IMR-90 (cell line): ENCODE results near the gene POR. TPM values are rescaled to one million over a fixed set of nuclear protein-coding genes. Genes with fewer than 3 reads are reported as not detected.

Experiments
- ATAC-seq: fragments of 200-7000 bp; cut with Tn5 transposase; 2 replicates; pipeline ENCODE4 v1.9.1; 2020; ENCODE audit warnings: low read depth, mild to moderate bottlenecking, moderate library complexity
- BruUV-seq: library from RNA; stranded (reverse); fragments of 400-500 nt; replicated peaks from 2 replicates; lab custom pipeline; 2021; lab: Mats Ljungman, UMichigan
- CTCF ChIA-PET: fragments of 300-600 bp; formaldehyde crosslinking; extraction: SDS; loops from one replicate; lab custom pipeline; 2021; ENCODE audit warnings: antibody characterized with exemption; lab: Yijun Ruan, JAX
- POLR2A ChIA-PET: fragments of 300-600 bp; sonication (Branson Sonifier 250); formaldehyde crosslinking; loops from one replicate; lab custom pipeline; 2022; ENCODE audit warnings: antibody characterized with exemption; ENCODE audit not compliant: unreplicated experiment; lab: Charles Lee
- DNase-seq: peaks from one replicate; pipeline ENCODE4 v3.0.0; 2013
- H2AFZ ChIP-seq: replicated peaks from 2 replicates; pipeline ENCODE3; 2013; ENCODE audit warnings: low read length, mild to moderate bottlenecking; ENCODE audit not compliant: poor library complexity
- H2AK5ac ChIP-seq: 2 replicates; pipeline ENCODE4 v1.6.1; 2013; ENCODE audit warnings: low read depth, low read length, inconsistent platforms
- H2AK9ac ChIP-seq: replicated peaks from 2 replicates; pipeline ENCODE3; 2013; ENCODE audit warnings: mild to moderate bottlenecking, low read depth, low read length, moderate library complexity; ENCODE audit not compliant: poor library complexity
- H2BK120ac ChIP-seq: 2 replicates; pipeline ENCODE4 v1.6.1; 2013; ENCODE audit warnings: low read depth, low read length, inconsistent platforms
- H2BK15ac ChIP-seq: 3 replicates; pipeline ENCODE4 v1.6.1; 2013; ENCODE audit warnings: low read depth, low read length, inconsistent platforms
- H2BK20ac ChIP-seq: 2 replicates; pipeline ENCODE4 v1.6.1; 2013; ENCODE audit warnings: low read depth, mild to moderate bottlenecking, inconsistent platforms, low read length, moderate library complexity
- H2BK5ac ChIP-seq: 2 replicates; pipeline ENCODE4 v1.6.1; 2013; ENCODE audit warnings: mild to moderate bottlenecking, low read depth, low read length, inconsistent platforms; ENCODE audit not compliant: poor library complexity, severe bottlenecking
- H3K14ac ChIP-seq: replicated peaks from 2 replicates; pipeline ENCODE4 v1.6.1; 2013; ENCODE audit warnings: low read depth, low read length, inconsistent platforms
- H3K18ac ChIP-seq: 2 replicates; pipeline ENCODE4 v1.6.1; 2013; ENCODE audit warnings: low read depth, low read length, control low read depth
- H3K23ac ChIP-seq: 2 replicates; pipeline ENCODE4 v1.6.1; 2013; ENCODE audit warnings: low read depth, low read length, inconsistent platforms
- H3K27ac ChIP-seq: 2 replicates; pipeline ENCODE4 v1.5.1; 2013; ENCODE audit warnings: mild to moderate bottlenecking, control low read depth, low read length; ENCODE audit not compliant: insufficient read depth
- H3K27me3 ChIP-seq: 2 replicates; pipeline ENCODE4 v1.6.1; 2013; ENCODE audit warnings: low read length; ENCODE audit not compliant: control insufficient read depth, insufficient read depth
- H3K36me3 ChIP-seq: 2 replicates; pipeline ENCODE4 v1.6.1; 2013; ENCODE audit warnings: low read length, mixed read lengths; ENCODE audit not compliant: control insufficient read depth, insufficient read depth
- H3K4ac ChIP-seq: 2 replicates; pipeline ENCODE4 v1.6.1; 2013; ENCODE audit warnings: low read depth, low read length, inconsistent platforms
- H3K4me1 ChIP-seq: 2 replicates; pipeline ENCODE4 v1.6.1; 2013; ENCODE audit warnings: low read length, mixed read lengths; ENCODE audit not compliant: control insufficient read depth, insufficient read depth
- H3K4me2 ChIP-seq: 2 replicates; pipeline ENCODE4 v1.6.1; 2013; ENCODE audit warnings: low read depth, mild to moderate bottlenecking, control low read depth, low read length, moderate library complexity
- H3K4me3 ChIP-seq: 2 replicates; pipeline ENCODE4 v1.5.1; 2013; ENCODE audit warnings: low read depth, mild to moderate bottlenecking, control low read depth, low read length, moderate library complexity; ENCODE audit not compliant: insufficient read depth
- H3K56ac ChIP-seq: 2 replicates; pipeline ENCODE4 v1.6.1; 2013; ENCODE audit warnings: low read length, inconsistent platforms; ENCODE audit not compliant: insufficient read depth; ENCODE audit errors: extremely low read depth
- H3K79me1 ChIP-seq, 2 experiments: 2 replicates each; pipeline ENCODE4 v1.6.1; 2013; ENCODE audit warnings: low read length in 2 of 2, inconsistent platforms in 1 of 2, low read depth in 1 of 2
- H3K9ac ChIP-seq: 2 replicates; pipeline ENCODE4 v1.6.1; 2013; ENCODE audit warnings: low read depth, low read length, control low read depth
- H3K9me1 ChIP-seq: 2 replicates; pipeline ENCODE4 v1.6.1; 2013; ENCODE audit warnings: low read length, inconsistent platforms; ENCODE audit not compliant: insufficient read depth
- H3K9me3 ChIP-seq: 2 replicates; pipeline ENCODE4 v1.6.1; 2013; ENCODE audit warnings: low read length; ENCODE audit not compliant: control insufficient read depth, insufficient read depth
- H4K20me1 ChIP-seq: 2 replicates; pipeline ENCODE4 v1.6.1; 2013; ENCODE audit warnings: low read length, inconsistent platforms; ENCODE audit not compliant: insufficient read depth
- H4K5ac ChIP-seq: 2 replicates; pipeline ENCODE4 v1.6.1; 2013; ENCODE audit warnings: mild to moderate bottlenecking, low read depth, low read length, control low read depth
- H4K8ac ChIP-seq, 2 experiments: 2 replicates each; pipeline ENCODE4 v1.6.1; 2013; ENCODE audit warnings: low read depth in 2 of 2, low read length in 2 of 2, control low read depth in 1 of 2, inconsistent platforms in 1 of 2
- H4K91ac ChIP-seq: 2 replicates; pipeline ENCODE4 v1.6.1; 2013; ENCODE audit warnings: low read depth, low read length, inconsistent platforms; ENCODE audit not compliant: insufficient read depth
- BHLHE40 ChIP-seq: fragments of 150-350 bp; IDR thresholded peaks from 2 replicates; pipeline ENCODE4 v1.6.1; 2016; ENCODE audit warnings: mild to moderate bottlenecking, low read depth, low read length
- CEBPB ChIP-seq: IDR thresholded peaks from 2 replicates; pipeline ENCODE4 v1.6.1; 2012; ENCODE audit warnings: low read depth, low read length, improper control_type of control experiment
- CHD1 ChIP-seq: IDR thresholded peaks from 2 replicates; pipeline ENCODE4 v1.6.1; 2012; ENCODE audit warnings: low read depth, low read length, improper control_type of control experiment
- FOS ChIP-seq: fragments of 150-350 bp; IDR thresholded peaks from 2 replicates; pipeline ENCODE4 v1.6.1; 2016; ENCODE audit warnings: low read depth, low read length
- MAFK ChIP-seq: IDR thresholded peaks from 2 replicates; pipeline ENCODE4 v1.6.1; 2012; ENCODE audit warnings: low read depth, low read length, improper control_type of control experiment
- MAZ ChIP-seq: IDR thresholded peaks from 2 replicates; pipeline ENCODE4 v1.6.1; 2012; ENCODE audit warnings: low read depth, mild to moderate bottlenecking, low read length, improper control_type of control experiment, moderate library complexity, borderline replicate concordance
- MXI1 ChIP-seq: IDR thresholded peaks from 2 replicates; pipeline ENCODE4 v1.6.1; 2012; ENCODE audit warnings: low read depth, mild to moderate bottlenecking, low read length, moderate library complexity, borderline replicate concordance
- NFE2L2 ChIP-seq: fragments of 150-350 bp; IDR thresholded peaks from 2 replicates; pipeline ENCODE4 v1.6.1; 2016; ENCODE audit warnings: low read depth, mild to moderate bottlenecking, low read length
- POLR2A ChIP-seq: IDR thresholded peaks from 2 replicates; pipeline ENCODE4 v1.6.1; 2012; ENCODE audit warnings: mild to moderate bottlenecking, low read depth, low read length
- RAD21 ChIP-seq: IDR thresholded peaks from 2 replicates; pipeline ENCODE4 v1.6.1; 2012; ENCODE audit warnings: low read length, improper control_type of control experiment
- RCOR1 ChIP-seq: IDR thresholded peaks from 2 replicates; pipeline ENCODE4 v1.6.1; 2012; ENCODE audit warnings: mild to moderate bottlenecking, low read length, improper control_type of control experiment; ENCODE audit not compliant: insufficient replicate concordance
- RFX5 ChIP-seq: IDR thresholded peaks from 2 replicates; pipeline ENCODE4 v1.8.0; 2012; ENCODE audit warnings: low read depth, mild to moderate bottlenecking, low read length, moderate library complexity
- SMC3 ChIP-seq: fragments of 150-350 bp; IDR thresholded peaks from 2 replicates; pipeline ENCODE4 v1.6.1; 2016; ENCODE audit warnings: low read depth, mild to moderate bottlenecking, antibody characterized with exemption, low read length, moderate library complexity
- WGBS, 2 experiments: methylation state at CpG; one replicate each; pipeline versions ENCODE4 v1.1.5 to v1.1.7; 2013; ENCODE audit warnings: missing lambda C conversion rate in 2 of 2; ENCODE audit not compliant: insufficient read length in 1 of 2; ENCODE audit errors: extremely low coverage in 2 of 2; 5-methylcytosine and 5-hydroxymethylcytosine counted together
- dilution Hi-C: fragments of 300-500 bp; cut with HindIII; formaldehyde crosslinking; loops from one replicate; pipeline ENCODE4 v1.14.3; 2018; ENCODE audit warnings: low sequenced_read_pairs; ENCODE audit not compliant: unreplicated experiment
- in situ Hi-C: fragments of 300-500 bp; cut with MboI; formaldehyde crosslinking; loops from 3 replicates; pipeline ENCODE4 v1.14.3; 2019; ENCODE audit warnings: low sequenced_read_pairs, inconsistent platforms, mixed read lengths
- intact Hi-C: fragments of 100-400 bp; cut with micrococcal nuclease; formaldehyde crosslinking; loops from 2 replicates; pipeline ENCODE4 v1.10.0; 2022
- polyA plus RNA-seq, 3 experiments: library from polyadenylated mRNA; depleted of rRNA; stranded (reverse); fragments of >200 nt; gene quantifications; 2 replicates each; pipeline ENCODE4 v1.2.3, GENCODE V29; 2012; ENCODE audit warnings: low replicate concordance in 1 of 3
- total RNA-seq: library from RNA; depleted of rRNA; stranded (reverse); fragments of >200 nt; gene quantifications from 2 replicates; pipeline ENCODE4 v1.2.3, GENCODE V29; 2012
- TF ChIP-seq, protein P1 (sequence below): fragments of 150-350 bp; IDR thresholded peaks from 2 replicates; pipeline ENCODE4 v1.6.1; 2016; ENCODE audit warnings: low read depth, mild to moderate bottlenecking, low read length, moderate library complexity, borderline replicate concordance
- TF ChIP-seq, protein P2 (sequence below): conservative IDR thresholded peaks from 2 replicates; pipeline ENCODE4 v1.5.1; 2012; ENCODE audit warnings: mild to moderate bottlenecking, low read depth, low read length, improper control_type of control experiment
- TF ChIP-seq, protein P3 (sequence below): fragments of 150-350 bp; IDR thresholded peaks from 2 replicates; pipeline ENCODE4 v1.6.1; 2017; ENCODE audit warnings: mild to moderate bottlenecking, antibody characterized with exemption, low read length, low read depth

POR gene
- total and polyA plus RNA-seq, 2 of the 4 experiments (the other 2 are of a cell fraction), result 25.5 to 42.2 TPM

DNA sequence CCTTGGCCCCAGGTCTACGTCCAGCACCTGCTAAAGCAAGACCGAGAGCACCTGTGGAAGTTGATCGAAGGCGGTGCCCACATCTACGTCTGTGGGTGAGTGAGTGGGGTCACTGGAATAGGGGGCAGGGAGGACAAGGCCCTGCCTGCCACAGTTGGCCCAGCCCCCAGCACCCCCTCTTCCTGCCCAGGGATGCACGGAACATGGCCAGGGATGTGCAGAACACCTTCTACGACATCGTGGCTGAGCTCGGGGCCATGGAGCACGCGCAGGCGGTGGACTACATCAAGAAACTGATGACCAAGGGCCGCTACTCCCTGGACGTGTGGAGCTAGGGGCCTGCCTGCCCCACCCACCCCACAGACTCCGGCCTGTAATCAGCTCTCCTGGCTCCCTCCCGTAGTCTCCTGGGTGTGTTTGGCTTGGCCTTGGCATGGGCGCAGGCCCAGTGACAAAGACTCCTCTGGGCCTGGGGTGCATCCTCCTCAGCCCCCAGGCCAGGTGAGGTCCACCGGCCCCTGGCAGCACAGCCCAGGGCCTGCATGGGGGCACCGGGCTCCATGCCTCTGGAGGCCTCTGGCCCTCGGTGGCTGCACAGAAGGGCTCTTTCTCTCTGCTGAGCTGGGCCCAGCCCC, 71.3 kb downstream of the POR start:
- H3K9ac ChIP-seq, result no peak overlapping the region
- H3K4ac ChIP-seq, result no peak overlapping the region
- TF ChIP-seq, protein P1, sequence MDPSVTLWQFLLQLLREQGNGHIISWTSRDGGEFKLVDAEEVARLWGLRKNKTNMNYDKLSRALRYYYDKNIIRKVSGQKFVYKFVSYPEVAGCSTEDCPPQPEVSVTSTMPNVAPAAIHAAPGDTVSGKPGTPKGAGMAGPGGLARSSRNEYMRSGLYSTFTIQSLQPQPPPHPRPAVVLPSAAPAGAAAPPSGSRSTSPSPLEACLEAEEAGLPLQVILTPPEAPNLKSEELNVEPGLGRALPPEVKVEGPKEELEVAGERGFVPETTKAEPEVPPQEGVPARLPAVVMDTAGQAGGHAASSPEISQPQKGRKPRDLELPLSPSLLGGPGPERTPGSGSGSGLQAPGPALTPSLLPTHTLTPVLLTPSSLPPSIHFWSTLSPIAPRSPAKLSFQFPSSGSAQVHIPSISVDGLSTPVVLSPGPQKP, result no peak
- no peak for TF ChIP-seq CHD1
- TF ChIP-seq, protein P2, sequence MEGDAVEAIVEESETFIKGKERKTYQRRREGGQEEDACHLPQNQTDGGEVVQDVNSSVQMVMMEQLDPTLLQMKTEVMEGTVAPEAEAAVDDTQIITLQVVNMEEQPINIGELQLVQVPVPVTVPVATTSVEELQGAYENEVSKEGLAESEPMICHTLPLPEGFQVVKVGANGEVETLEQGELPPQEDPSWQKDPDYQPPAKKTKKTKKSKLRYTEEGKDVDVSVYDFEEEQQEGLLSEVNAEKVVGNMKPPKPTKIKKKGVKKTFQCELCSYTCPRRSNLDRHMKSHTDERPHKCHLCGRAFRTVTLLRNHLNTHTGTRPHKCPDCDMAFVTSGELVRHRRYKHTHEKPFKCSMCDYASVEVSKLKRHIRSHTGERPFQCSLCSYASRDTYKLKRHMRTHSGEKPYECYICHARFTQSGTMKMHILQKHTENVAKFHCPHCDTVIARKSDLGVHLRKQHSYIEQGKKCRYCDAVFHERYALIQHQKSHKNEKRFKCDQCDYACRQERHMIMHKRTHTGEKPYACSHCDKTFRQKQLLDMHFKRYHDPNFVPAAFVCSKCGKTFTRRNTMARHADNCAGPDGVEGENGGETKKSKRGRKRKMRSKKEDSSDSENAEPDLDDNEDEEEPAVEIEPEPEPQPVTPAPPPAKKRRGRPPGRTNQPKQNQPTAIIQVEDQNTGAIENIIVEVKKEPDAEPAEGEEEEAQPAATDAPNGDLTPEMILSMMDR, result no peak
- no peak for TF ChIP-seq RFX5
- no peak for TF ChIP-seq FOS
- TF ChIP-seq CEBPB, result no peak
- TF ChIP-seq MAZ, result no peak
- TF ChIP-seq SMC3, result no peak
- TF ChIP-seq NFE2L2, result no peak
- TF ChIP-seq, protein P3, sequence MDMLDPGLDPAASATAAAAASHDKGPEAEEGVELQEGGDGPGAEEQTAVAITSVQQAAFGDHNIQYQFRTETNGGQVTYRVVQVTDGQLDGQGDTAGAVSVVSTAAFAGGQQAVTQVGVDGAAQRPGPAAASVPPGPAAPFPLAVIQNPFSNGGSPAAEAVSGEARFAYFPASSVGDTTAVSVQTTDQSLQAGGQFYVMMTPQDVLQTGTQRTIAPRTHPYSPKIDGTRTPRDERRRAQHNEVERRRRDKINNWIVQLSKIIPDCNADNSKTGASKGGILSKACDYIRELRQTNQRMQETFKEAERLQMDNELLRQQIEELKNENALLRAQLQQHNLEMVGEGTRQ, result no peak
- TF ChIP-seq RAD21, result no peak
- TF ChIP-seq BHLHE40, result no peak
- TF ChIP-seq POLR2A, result no peak
- no peak for TF ChIP-seq MAFK
- no peak for TF ChIP-seq RCOR1
- no peak for TF ChIP-seq MXI1
- no peak overlapping the region for H2BK5ac ChIP-seq
- ATAC-seq (no peak), DNase-seq (no peak)
- H3K27ac ChIP-seq, result no peak overlapping the region
- no peak overlapping the region for H2BK20ac ChIP-seq
- 0 out of 4 replicates have a peak, but pooled peaks cover 0 to 3% of the 10 kb centered on the region in 2 experiments for H3K79me1 ChIP-seq
- no peak overlapping the region for H4K8ac ChIP-seq
- no peak overlapping the region for H2BK120ac ChIP-seq
- no peak overlapping the region for H2AK9ac ChIP-seq
- peaks cover 3% of the 10 kb centered on the region for H3K4me1 ChIP-seq
- CTCF ChIA-PET, result no interaction called here
- peaks cover 4% of the 10 kb centered on the region for H4K20me1 ChIP-seq
- H3K27me3 ChIP-seq, result no peaks in the 10 kb centered on the region
- no TSS peak for BruUV-seq
- no peak overlapping the region for H2AK5ac ChIP-seq
- dilution Hi-C loops, result no loop called here
- H3K14ac ChIP-seq, result no peak overlapping the region
- H4K5ac ChIP-seq, result no peak overlapping the region
- H3K23ac ChIP-seq, result no peak overlapping the region
- no peak overlapping the region for H3K4me3 ChIP-seq
- H3K56ac ChIP-seq, result no peak overlapping the region
- H3K4me2 ChIP-seq, result no peak overlapping the region
- WGBS, 2 experiments, result 100% methylated on average over 3 of the region's 20 CpGs; no CpG with 5 or more reads in 1 of the 2 experiments
- H3K9me1 ChIP-seq, result no peaks in the 10 kb centered on the region
- no peaks in the 10 kb centered on the region for H3K9me3 ChIP-seq
- H2AFZ ChIP-seq, result no peak overlapping the region
- in situ Hi-C loops, result no loop called here
- intact Hi-C loops, result no loop called here
- no peak overlapping the region for H4K91ac ChIP-seq
- H2BK15ac ChIP-seq, result no peak overlapping the region
- peaks cover 59% of the 10 kb centered on the region for H3K36me3 ChIP-seq
- H3K18ac ChIP-seq, result no peak overlapping the region
- POLR2A ChIA-PET, result no interaction called here
